Kidney (tissue), 14 donors: ENCODE measurements around the gene LYRM7. TPM values are rescaled to one million over a fixed set of nuclear protein-coding genes. Genes with fewer than 3 reads are reported as not detected.

ENCODE experiments used
- DNase-seq, 5 donors: peaks; one replicate each; pipeline ENCODE4 v3.0.0-alpha.2; 2013 to 2020
- FAIRE-seq: peaks from 2 replicates; lab custom pipeline; 2012; peaks lifted over from hg19 to GRCh38; lab: Jason Lieb, UNC
- H3K27ac ChIP-seq, 2 donors: one replicate each; pipeline ENCODE4 v1.7.0; 2013; ENCODE audit warnings: low read depth in 2 of 2, low read length in 2 of 2, inconsistent platforms in 1 of 2
- H3K27me3 ChIP-seq: one replicate; pipeline ENCODE4 v1.7.1; 2013; ENCODE audit warnings: low read length, inconsistent platforms; ENCODE audit not compliant: control insufficient read depth, insufficient read depth
- H3K36me3 ChIP-seq, 3 donors: one replicate each; pipeline versions ENCODE4 v1.7.0 to v1.7.1; 2013; ENCODE audit warnings: low read length in 3 of 3, control low read depth in 1 of 3, inconsistent platforms in 1 of 3; ENCODE audit not compliant: insufficient read depth in 3 of 3, control insufficient read depth in 2 of 3
- H3K4me1 ChIP-seq, 3 donors: one replicate each; pipeline versions ENCODE4 v1.7.0 to v1.7.1; 2013; ENCODE audit warnings: low read length in 3 of 3, inconsistent platforms in 1 of 3, low read depth in 1 of 3; ENCODE audit not compliant: control insufficient read depth in 2 of 3, insufficient read depth in 2 of 3
- H3K4me3 ChIP-seq, 3 donors: one replicate each; pipeline versions ENCODE4 v1.7.0 to v1.8.1; 2013; ENCODE audit warnings: low read length in 3 of 3, control low read depth in 1 of 3, inconsistent platforms in 1 of 3
- H3K9ac ChIP-seq, 3 donors: one replicate each; pipeline versions ENCODE4 v1.7.0 to v1.7.1; 2013; ENCODE audit warnings: low read length in 3 of 3, control low read depth in 1 of 3, inconsistent platforms in 1 of 3
- H3K9me3 ChIP-seq, 3 donors: one replicate each; pipeline versions ENCODE4 v1.7.0 to v1.7.1; 2013; ENCODE audit warnings: low read length in 3 of 3, control low read depth in 1 of 3, inconsistent platforms in 1 of 3; ENCODE audit not compliant: control insufficient read depth in 2 of 3, insufficient read depth in 1 of 3
- intact Hi-C: fragments of 100-400 bp; cut with DNase I; formaldehyde crosslinking; loops from one replicate; pipeline ENCODE4 v1.11.1; 2022
- polyA plus RNA-seq: library from polyadenylated mRNA; stranded (reverse); fragments of 350-450 nt; fragmentation: Illumina TruSeq; extraction: RNeasy Lipid Tissue Mini Kit (QIAGEN cat#74804); gene quantifications from one replicate; pipeline ENCODE4 v1.2.3, GENCODE V29; 2014; ENCODE audit warnings: low read depth, low replicate concordance; ENCODE audit not compliant: insufficient read depth
- total RNA-seq: library from RNA; stranded (reverse); fragmentation: NEBNext Ultra II Directional; extraction: Animal tissue kit (Norgen Biotek cat#: 25700); gene quantifications from one replicate; pipeline ENCODE4 v1.2.1, GENCODE V29; 2021
- TF ChIP-seq, protein P1 (sequence below): IDR thresholded peaks from 3 replicates; pipeline ENCODE4 v1.5.1; 2012; ENCODE audit warnings: mild to moderate bottlenecking, moderate library complexity, borderline replicate concordance; ENCODE audit not compliant: insufficient read depth; ENCODE audit errors: extremely low read depth
- donor health status: control.
- donor health status: control.
- donor health status: control.
- donor health status: control.
- donor health status: control.
- donor health status: DM: yes; HTN: yes; CAD: no.
- donor health status: Normal renal cell carcinoma (clear cell type).

LYRM7 gene
- total and polyA plus RNA-seq, 2 donors from 2014 or later = 5.4 to 7.2 TPM

DNA sequence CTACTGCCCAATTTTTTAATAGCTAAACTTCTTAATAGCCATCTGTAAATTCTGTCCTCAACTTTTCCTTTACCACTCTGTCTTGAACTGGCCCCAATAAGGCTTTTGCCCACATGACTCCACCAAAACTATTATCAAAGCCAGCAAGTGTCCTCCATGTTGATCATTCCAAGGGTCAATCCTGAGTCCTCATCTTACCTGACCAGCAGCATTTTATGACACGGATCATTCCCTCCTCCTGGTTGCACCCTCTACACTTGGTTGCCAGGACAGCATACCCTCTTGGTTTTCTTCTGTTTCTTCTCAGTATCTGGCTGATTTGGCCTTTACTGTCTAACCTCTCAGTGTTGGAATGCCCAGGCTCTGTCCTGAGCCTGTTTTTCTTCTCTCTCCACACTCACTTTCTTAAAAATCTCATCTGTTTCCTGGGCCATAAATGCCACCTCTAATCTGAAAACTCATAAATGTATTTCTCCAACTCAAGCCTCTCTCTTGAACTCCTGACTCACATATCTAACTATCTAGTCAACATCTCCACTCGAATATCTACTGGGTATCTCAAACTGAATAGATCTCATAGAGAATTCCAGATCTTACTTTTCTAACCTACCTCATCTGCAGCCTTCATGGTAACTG, 53.1 kb downstream of the LYRM7 start:
- Histone ChIP-seq H3K36me3 (no peaks in the 10 kb centered on the region), H3K27me3 (no peaks in the 10 kb centered on the region), H3K27ac (no peak overlapping the region), H3K4me3 (no peak overlapping the region), H3K4me1 (no peaks in the 10 kb centered on the region), H3K9me3 (no peaks in the 10 kb centered on the region), H3K9ac (no peak overlapping the region)
- FAIRE-seq = no peak
- no peak for DNase-seq
- intact Hi-C loops = no loop called here
- TF ChIP-seq, protein P1, sequence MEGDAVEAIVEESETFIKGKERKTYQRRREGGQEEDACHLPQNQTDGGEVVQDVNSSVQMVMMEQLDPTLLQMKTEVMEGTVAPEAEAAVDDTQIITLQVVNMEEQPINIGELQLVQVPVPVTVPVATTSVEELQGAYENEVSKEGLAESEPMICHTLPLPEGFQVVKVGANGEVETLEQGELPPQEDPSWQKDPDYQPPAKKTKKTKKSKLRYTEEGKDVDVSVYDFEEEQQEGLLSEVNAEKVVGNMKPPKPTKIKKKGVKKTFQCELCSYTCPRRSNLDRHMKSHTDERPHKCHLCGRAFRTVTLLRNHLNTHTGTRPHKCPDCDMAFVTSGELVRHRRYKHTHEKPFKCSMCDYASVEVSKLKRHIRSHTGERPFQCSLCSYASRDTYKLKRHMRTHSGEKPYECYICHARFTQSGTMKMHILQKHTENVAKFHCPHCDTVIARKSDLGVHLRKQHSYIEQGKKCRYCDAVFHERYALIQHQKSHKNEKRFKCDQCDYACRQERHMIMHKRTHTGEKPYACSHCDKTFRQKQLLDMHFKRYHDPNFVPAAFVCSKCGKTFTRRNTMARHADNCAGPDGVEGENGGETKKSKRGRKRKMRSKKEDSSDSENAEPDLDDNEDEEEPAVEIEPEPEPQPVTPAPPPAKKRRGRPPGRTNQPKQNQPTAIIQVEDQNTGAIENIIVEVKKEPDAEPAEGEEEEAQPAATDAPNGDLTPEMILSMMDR = no peak

DNA sequence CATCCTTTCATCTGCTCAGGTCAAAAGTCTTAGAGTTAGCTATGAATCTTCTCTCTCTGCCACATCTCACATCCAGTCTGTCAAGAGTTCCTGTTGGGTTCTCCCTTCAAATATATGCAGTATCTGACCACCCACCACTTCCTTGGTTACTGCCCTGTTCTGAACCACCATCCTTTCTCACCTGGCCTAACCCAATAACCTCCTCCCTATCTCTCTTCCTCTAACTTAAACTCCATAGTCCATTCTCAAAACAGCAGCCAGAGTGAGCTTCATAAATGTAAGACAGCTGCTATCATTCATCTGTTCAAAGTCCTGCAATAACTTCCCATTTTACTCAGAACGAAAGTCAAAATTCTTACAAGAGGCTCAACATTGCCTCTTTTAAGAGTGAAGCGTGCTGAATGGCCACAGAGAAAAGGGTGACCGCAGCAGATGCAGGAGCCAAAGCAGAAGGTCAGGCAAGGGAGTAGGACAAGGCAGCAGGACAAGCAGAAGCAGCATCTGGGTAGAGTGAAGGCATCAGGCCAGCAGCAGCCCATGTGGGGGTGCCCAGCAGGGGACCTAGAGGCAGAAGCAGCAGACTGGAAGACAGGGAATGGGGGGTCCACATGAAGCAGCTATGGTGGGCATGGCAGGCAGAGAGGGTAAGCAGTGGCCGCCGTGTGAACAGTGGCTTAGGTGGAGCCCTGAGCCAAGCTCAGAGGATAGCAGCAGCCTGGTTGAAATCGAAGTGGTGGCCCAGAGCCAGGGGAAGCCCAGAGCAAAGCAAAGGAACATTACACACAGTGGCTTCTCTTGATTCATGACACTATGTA, 53.9 kb downstream of the LYRM7 start:
- Histone ChIP-seq H3K4me1 (no peaks in the 10 kb centered on the region), H3K9me3 (no peaks in the 10 kb centered on the region), H3K27me3 (no peaks in the 10 kb centered on the region), H3K4me3 (no peak overlapping the region), H3K9ac (no peak overlapping the region), H3K36me3 (no peaks in the 10 kb centered on the region), H3K27ac (no peak overlapping the region)
- intact Hi-C loops = no loop called here
- no peak for DNase-seq
- no peak for FAIRE-seq
- TF ChIP-seq, protein P1 = no peak

DNA sequence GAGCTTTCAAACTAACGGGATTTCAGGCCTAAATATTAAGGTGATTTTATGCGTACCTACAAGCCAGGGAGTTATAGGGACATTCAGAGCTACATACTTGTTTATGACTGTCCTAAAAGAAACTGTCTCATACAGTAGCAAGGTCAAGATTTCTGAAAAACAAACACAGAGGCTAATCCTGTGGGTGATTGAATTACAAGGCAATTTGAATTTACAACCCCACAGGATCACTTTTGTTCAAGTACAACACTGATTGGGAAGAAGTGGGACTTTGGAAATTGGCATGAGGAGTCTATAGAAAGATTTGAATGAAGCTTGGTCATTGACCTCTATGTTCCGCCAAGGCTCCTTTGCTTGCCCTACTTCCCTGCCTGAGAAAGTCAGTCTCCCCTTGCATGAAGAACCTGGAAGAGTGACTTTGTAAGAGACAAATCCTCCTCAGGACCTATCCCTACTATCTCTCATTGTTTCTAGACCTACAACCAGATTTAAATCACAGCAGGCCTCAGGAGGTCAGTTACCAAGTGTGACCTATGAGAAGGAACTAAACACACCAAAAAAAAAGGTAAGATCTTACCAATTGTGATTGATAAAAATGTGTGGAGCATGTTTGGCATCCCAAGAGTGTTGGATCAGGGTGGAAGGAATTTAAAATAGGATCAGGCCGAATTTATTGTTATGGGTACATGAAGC, 54.7 kb downstream of the LYRM7 start:
- Histone ChIP-seq H3K36me3 (no peaks in the 10 kb centered on the region), H3K27ac (no peak overlapping the region), H3K9me3 (no peaks in the 10 kb centered on the region), H3K4me3 (no peak overlapping the region), H3K4me1 (no peaks in the 10 kb centered on the region), H3K9ac (no peak overlapping the region), H3K27me3 (no peaks in the 10 kb centered on the region)
- no peak for FAIRE-seq
- intact Hi-C loops = no loop called here
- TF ChIP-seq, protein P1 = no peak
- no peak for DNase-seq
